HG03575 (cell line): Measurements from ENCODE around the gene SMIM9.
"Not testable (repeated sequence)": the region's sequence is repeated elsewhere in the genome, so short reads cannot be mapped to it uniquely, and the experiment has no call there.

Source experiments
- ATAC-seq: cut with Tn5 transposase; IDR thresholded peaks from one replicate; pipeline ENCODE4 v1.9.1; 2021; ENCODE audit not compliant: unreplicated experiment, insufficient number of reproducible peaks, low FRiP score; ENCODE audit errors: extremely low read depth

SMIM9 gene

DNA sequence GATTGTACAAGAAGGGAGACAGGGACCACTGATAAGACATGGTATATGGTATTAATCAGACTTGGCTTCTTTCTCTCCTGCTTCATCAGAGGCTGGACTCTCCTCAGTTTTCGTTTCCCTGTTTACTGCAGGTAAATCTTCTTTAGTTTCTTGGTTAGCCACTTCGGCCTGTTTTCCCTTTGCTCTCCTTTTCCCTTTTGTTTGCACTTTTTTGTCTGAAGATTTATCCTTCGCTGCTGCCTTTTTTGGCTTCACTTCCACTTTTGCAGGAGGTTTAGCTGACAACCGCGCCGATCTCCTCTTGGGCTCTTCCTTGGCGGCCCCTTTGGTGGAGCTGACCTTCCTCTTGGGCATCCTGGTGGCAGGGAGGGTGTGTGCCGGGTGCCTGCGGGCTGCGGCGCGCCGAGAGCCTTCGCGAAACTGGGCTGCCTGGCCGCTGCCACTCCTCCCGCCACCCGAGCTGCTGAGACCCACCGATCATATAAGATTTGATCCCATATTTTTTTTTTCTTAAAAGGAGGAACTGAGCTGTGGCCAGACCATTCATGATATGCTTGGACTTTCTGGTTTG is 17.3 kb downstream of the SMIM9 start:
- ATAC-seq: not testable (repeated sequence)

DNA sequence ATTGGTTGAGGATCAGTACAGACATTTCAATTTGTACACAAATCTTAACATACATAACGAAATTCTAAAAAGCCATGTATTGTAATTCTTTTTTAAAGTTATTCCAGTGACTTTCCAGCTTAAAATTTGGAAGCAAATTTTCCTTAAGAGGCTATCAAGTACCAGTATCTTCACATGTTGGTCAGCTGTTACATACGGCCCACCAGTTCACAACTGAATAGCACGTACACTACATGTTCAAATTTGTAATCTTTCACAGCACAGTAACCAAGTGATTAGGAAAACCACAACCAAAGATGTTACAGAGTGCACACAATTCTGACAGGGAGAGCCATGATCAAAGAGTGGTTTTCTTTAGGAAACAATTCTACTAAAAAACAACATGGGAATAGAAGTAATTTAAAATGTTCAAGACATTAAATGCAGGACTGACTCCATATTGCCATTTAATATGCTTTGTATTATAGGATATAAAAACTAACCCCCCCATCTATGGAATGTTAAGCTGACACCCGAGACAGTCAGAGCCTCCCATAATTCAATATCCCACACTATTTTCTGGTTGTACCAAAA is 18.1 kb downstream of the SMIM9 start:
- not testable (repeated sequence) for ATAC-seq

DNA sequence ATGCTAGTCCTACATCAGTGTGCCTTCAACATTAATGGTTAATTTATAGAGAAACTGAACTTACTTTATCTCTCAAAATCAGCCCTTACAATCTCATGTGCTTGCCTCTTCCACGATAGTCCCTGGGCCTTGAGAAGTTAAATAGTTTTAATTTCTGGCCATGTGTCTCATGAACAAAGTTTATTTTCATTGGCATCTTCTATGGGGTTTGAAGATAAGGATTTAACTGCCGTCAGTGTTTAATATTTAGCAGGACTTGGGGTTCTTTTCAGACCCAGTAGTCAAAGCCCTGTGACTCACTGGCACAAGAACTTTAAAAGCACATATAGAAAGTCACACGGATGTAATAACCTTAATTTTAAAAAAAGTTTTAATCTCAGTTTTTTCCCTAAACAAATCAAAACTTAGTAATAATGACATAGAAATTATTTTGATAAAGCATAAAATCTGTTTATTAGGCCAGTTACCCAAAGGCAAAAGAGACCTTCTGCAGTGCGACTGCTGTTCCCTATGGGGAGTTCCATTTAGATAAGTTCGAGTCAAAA is 19.1 kb downstream of the SMIM9 start:
- ATAC-seq: no peak

DNA sequence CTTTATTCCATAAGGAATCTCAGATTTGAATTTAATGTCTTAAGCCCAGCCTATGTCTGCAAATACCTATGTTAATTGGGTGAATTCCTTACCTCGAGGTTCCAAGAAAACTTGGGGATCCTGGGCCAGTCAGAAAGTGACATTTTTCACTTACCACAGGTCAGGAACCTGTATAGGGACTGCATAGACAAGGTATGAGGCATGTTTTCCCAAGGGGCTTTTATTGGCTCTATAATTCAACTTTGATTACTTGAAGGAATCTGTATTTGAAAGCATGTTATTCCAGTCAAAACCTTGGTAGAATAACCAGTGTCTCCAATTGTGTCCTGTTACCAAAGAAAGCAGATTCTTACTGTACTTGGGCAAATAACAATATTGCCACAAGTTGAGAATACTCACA is 20.7 kb downstream of the SMIM9 start:
- ATAC-seq: no peak

DNA sequence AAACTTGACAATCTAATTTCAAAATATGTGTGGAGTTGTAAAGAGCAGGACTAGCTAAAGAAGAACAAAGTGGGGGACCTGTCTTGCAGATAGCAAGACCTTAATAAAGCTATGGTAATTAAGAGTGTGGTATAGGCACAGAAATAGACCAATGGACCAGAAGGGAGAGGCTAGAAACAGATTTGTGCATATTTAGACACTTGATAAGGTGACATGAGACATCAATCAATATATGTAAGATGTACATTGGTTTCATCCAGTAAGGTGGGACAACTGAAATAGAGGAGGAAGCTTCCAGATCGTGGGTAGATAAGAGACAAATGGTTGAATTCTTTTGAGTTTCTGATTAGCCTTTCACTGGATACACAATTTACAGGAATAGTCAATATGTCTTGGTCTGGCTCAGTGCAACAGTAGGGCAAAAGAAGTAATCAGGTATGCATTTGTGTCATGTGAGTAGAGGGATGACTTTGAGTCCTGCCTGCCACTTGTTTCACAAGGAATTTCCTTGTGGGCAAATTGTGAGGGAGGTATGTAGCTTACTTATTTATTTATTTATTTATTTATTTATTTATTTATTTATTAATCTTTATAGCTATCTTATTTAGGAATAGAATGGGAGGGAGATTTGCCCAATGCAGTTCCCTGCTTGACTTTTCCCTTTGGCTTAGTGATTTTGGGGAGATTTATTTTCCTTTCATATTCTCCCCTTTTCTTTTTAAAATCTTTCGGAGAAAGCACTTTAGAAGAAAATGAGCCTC is 21.9 kb downstream of the SMIM9 start:
- no peak for ATAC-seq

DNA sequence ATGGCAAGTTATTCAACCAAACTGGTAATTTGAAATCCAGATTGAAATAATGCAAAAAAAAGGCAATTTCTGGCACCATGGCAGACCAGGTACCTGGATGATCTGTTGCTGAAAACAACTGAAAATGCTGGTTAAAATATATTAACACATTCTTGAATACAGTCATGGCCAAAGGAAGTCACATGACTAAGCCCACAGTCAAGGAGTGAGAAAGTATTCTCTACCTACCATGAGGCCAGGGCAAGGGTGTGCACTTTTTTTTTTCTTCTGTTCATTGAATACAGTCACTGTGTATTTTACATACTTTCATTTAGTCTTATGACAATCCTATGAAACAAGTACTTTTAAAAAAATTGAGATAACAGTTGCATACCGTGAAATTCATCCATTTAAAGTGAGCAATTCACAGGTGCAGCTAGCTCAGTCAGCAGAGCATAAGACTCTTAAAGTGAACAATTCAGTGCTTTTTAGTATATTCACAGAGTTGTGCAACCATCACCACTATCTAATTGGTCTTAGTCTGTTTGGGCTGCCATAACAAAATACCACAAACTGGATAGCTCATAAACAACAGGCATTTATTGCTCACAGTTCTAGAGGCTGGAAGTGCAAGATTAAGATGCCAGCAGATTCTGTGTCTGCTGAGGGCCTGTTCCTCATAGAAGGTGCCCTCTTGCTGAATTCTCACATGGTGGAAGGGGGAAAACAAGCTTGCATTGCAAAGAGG is 24.4 kb downstream of the SMIM9 start:
- no peak for ATAC-seq

DNA sequence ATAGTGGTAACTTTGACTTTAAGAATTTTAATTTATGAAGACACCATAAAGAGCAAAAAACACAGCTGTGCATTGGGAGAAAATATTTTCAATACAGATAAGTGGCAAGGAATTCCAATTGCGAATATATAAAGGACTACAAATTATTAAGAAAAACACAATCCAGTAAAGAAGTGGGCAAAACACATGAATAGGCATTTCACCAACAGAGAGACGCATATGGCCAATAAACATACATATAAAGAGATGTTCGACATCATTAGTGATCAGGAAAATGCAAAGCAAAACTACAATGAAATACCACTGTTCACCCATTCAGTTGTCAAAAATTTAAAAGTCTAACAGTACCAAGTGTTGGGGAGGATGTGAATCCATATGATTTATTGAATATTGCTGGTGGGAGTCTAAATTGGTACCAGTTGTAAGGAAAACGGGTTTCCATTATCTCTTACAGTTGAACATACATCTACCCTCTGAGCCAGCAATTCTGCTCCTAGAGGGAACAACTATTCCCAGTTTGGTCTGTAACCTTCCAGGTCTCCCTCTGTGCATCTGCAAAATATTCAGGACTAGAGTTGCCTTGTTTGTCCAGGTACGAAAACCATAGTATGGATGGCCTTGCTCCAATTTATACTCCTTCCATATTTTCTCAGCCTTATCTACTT is 27.5 kb downstream of the SMIM9 start:
- ATAC-seq: no peak

DNA sequence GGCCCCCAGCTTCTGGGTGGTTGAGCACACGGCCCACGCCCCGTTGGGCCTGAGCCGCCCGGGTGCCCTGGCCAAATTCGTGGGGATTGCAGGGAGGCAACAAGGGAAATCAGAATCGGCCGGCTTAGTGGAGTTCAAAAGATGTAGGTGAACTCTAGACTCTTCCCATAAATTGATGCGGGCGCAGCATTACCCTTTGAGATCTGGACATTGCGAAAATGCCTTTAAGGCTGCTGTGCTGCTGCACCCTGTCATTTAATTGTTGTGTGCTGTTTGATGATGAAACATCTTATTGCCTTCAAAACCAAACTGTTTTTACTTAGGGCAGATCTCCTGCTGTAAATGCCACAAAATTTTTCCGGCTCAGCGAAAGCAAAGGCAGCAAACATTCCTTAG is 28.8 kb downstream of the SMIM9 start:
- ATAC-seq: no peak

DNA sequence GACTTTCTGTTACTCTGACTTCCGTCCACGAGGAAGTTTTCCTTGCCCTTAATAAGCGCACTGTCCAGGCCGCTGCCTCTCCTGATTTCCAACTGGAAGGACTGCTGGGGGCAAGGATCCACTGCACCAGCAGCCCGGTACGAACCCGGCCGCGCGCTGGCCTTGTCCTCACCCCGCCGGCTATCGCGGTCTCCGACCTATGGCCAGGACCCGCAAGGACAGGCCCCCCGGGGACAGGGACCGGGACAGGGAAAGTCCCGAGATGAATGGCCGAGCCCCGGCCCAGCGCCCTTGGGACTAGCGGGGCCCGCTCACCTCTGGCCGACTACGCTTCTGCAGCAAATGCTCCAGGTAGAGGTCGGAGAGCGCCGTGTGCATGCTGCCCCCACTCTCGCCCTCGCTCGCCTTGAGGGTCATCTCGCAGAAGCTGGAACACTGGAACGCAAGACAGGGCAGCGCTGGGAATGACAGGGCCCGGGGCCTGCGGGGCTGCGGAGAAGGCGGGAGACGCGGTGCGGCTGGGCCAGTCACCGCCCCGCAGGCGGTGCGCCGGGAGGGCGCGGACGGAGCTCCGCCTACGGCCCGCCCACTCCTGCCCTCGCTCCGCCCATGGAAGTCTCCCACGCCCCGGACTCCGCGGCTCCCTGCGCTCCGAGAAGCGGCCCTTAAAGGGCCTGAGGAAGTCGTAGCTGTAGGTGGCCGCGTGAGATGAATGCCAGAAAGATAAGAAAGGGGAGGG is 29.3 kb downstream of the SMIM9 start, which contains the start of gene MPP1:
TSS of gene MPP1 (minus strand) at position 529 of the 739 bp plus-strand sequence. CDS start at position 417, 112 bp downstream.
- ATAC-seq: no peak

DNA sequence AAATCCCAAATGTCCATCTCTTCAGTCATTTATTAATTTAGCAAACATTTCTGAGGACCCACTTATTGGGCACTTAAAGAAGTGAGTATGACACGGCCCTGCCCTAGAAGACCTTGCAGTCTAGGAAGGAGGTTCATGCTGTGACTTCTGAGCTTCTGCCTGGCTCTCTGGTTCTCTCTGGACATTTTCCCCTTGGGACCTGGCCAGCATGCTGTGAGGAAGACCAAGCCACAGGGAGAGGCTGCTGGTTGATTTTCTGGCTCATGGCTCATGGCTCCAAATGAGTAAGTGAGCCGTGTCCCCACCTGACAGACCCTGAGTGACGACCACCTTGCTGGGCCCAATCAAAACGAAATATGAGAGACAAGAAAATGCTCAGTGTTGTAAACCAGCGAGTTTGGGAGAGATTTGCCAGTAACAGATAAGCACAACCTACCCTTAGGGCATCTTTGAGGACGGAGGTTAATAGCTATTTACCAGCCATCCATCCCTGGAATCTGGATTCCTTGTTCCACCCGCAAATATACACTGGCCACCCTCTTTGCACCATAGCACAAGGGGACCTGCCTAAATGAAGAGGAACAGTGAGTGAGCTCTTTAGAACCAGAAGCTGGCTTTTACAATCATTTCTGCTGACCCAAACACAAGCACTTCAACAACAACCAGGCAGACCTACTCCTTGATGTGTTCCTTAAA is 30.1 kb downstream of the SMIM9 start:
- no peak for ATAC-seq

DNA sequence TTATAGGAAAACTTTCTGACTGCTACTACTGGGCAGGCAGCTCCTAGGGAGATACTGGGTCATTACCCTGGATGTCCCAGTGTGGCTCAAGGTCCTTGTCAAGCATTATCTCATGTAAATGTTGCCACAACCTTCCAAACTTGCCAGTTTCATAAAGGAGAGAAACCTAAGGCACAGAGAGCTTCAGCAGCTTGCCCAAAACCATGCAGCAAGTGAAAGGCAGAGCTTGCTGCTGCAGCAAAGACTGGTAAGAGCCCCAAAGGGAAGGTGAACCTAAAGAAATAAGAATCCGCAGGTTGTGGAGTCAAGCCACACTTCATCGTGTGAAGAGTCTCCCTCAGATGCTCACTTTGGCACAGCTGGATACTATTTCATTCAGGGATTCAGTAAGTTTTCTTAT is 31.5 kb downstream of the SMIM9 start:
- ATAC-seq: no peak

DNA sequence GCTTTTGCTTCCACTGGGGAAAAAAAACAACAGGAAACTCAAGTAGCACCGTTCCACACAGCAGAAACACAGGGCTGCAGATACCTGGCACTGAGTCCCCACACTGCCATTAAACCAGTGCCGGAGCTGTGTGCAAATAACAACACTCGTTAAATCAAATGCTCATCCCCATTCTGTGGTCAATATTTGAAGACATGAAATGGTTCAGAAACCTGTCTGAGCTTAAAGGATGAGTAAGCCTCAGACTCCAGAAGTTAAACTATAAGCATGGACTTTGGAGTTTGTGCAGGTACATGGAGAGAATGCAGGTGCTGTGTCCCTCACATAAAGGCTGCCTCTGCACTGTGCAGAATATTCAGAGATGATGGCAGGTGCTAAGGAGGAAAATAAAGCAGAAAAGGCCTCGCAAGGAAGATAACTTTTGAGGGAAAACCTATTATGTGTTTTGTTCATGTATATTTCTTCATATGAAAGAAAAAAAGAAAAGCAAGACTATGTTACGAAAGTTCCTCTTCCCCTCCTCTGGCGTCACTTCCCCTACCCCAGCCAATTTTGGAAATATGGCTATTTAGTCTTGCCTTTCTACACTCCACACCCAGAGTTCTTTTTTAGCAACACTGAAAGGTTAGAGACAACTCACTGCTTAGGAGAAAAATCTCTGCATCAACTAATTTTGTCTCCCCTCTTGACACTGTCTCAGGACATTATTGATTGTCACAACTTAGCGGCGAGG is 33.8 kb downstream of the SMIM9 start:
- ATAC-seq: no peak

DNA sequence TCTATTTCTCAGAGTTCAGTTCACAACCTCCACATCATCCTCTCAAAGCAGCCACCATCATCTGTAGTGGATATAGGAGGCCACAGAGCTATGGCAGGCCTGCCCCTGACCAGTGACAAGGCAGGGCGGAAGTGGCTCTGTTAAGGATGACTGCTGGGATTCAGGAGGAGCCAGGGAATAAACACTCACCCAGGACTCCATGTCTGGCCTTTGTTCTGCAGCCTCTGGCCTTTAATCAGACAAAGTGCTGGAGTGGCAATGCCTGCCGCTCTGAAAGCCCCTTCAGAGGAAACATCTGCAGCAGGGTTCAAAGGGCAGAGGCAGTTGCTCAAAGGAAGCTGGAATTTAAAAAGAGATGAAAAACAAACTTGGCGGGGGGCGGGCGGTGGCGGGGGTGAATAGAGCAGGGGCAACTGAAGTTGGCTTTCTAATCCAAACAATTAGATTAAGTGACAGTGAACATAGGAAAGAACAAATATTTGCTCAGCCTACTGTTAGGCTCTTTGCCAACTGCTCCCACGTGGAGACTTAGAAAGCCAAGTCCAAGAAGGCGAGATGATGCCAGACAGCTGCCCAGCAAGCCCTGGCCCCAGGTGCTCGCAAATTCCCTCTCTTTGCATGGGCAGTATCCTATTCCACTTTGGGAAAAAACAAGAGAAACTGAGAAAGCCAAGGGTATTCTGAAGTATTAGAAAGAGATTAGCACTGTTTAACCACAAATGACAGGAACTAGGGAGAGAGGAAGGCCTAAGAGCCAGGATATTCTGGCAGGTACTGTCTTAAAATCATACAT is 34.7 kb downstream of the SMIM9 start:
- no peak for ATAC-seq

DNA sequence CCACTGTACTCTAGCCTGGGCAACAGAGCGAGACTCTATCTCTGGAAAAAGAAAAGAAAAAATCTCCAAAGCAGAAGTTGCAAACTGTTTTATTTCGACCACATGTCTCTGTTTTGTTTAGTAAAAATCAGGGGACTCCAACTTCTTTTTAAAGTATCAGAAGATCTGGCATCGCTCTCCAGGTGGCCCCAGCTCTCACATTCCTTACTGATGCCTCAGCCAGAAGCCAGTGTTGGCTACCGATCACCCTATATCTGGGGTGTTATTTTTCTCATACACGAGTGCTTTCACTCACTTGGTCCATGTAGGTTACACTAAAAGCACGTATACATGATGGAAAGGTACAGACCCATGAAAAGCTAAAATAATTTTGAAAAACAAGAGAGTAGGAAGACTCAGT is 37.5 kb downstream of the SMIM9 start:
- no peak for ATAC-seq

DNA sequence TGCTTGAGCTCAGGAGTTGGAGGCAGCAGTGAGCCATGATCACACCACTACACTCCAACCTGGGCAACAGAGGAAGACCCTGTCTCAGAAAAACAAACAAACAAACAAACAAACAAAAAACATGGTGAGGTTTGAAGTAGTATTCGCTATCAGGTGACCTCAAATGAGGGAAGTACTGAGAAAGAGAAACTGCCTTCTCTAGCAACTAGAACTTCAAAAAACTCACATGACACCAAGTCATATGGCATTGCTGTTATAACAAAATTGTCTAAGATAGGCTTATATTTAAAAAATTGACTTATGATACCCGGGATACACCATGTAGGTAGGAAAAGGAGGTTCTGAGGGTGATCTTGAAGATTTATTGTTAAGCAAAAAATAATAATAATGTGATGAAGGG is 39.4 kb downstream of the SMIM9 start:
- ATAC-seq: no peak

DNA sequence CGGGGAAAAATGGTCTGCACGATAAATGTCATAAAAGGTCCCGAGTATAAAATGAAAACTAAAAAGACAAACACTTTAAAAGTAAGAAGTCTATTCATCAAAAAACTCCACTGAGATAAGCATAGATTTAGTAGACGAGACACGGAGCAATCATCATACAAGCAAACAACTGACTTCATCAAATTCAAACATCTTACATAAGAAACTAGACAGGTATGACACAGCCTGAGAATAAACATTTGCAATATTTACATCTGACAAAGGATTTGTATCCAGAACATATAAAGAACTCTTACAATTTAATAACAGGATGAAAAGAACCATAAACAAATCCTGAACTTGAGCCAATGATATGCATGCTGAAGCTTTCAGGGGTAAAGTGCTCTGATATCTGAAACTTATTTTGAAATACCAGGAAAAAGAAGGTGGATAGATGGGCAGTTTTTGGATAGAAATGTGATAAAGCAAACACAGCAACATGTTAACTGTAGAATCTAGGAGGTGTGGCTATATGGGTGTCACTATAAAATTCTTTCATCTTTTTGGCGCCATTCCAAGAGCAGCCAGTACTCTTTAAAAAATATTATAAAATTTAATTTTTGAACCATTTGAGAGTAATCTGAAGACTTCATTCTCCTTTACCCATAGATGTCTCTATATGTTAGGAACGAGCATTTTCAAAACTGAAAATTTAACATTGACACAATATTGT is 41.2 kb downstream of the SMIM9 start:
- ATAC-seq: no peak
